PFSK-1 (cell line): ENCODE results near the gene ACAP3.

Experiments used
- POLR2AphosphoS5 ChIP-seq: IDR thresholded peaks from 2 replicates; pipeline ENCODE4 v1.6.1; 2012; ENCODE audit warnings: low read depth, mild to moderate bottlenecking, control low read depth, low read length, moderate library complexity
- REST ChIP-seq, 2 experiments: IDR thresholded peaks; 2 replicates each; pipeline versions ENCODE4 v1.6.1 to v1.8.0; 2011 to 2012; ENCODE audit warnings: low read depth in 2 of 2, low read length in 2 of 2, control low read depth in 1 of 2, inconsistent platforms in 1 of 2, mild to moderate bottlenecking in 1 of 2, moderate library complexity in 1 of 2; ENCODE audit not compliant: insufficient read depth in 1 of 2
- TAF1 ChIP-seq: IDR thresholded peaks from 2 replicates; pipeline ENCODE4 v1.6.1; 2012; ENCODE audit warnings: low read length, control low read depth, borderline replicate concordance; ENCODE audit not compliant: insufficient read depth

- TF ChIP-seq TAF1 (no peak), REST (IDR thresholded peaks at IDR 0.05; ENCODE audit: insufficient read depth in 1 of 2, low read depth in 2 of 2, low read length in 2 of 2) (no peak), POLR2AphosphoS5 (no peak)
Observed at GRCh38 chr1:1291023-1291528, 16.7 kb downstream of the ACAP3 start.
